B cell (primary cell): Measurements from ENCODE around the gene PCYOX1L. TPM values are rescaled to one million over a fixed set of nuclear protein-coding genes. Genes with fewer than 3 reads are reported as not detected.

Experiments used
- ATAC-seq: fragments of 200-7000 bp; cut with Tn5 transposase; one replicate; pipeline ENCODE4 v1.10.0; 2021; ENCODE audit warnings: low read depth, mild to moderate bottlenecking, moderate number of reproducible peaks, moderate library complexity
- CTCF ChIA-PET: fragments of 350-600 bp; sonication (Branson Sonifier 250); formaldehyde crosslinking; loops from one replicate; lab custom pipeline; 2021; ENCODE audit warnings: antibody characterized with exemption, inconsistent platforms; lab: Charles Lee
- POLR2A ChIA-PET: fragments of 350-600 bp; sonication (Branson Sonifier 250); formaldehyde crosslinking; loops from one replicate; lab custom pipeline; 2021; ENCODE audit warnings: antibody characterized with exemption; lab: Charles Lee
- DNase-seq: peaks from one replicate; pipeline ENCODE4 v3.0.0; 2013
- H2AFZ ChIP-seq: 2 replicates; pipeline ENCODE4 v1.6.1; 2012; ENCODE audit warnings: mild to moderate bottlenecking, low read depth, low read length; ENCODE audit not compliant: insufficient read depth, poor library complexity, severe bottlenecking
- H3K27ac ChIP-seq, 2 donors: 1 replicate in 1 of 2; 2 replicates in 1 of 2; pipeline ENCODE4 v1.5.1; 2012 to 2013; ENCODE audit warnings: low read length in 2 of 2, mild to moderate bottlenecking in 2 of 2, moderate library complexity in 1 of 2
- H3K27me3 ChIP-seq, 4 experiments: fragments of 200-600 bp in 1 of 4; sonication (generic) in 1 of 4; replicated peaks in 1 of 4; 1 replicate in 2 of 4; 2 replicates in 2 of 4; pipeline versions ENCODE4 v1.6.1 to v1.7.0; 2013 to 2016; ENCODE audit warnings: low read length in 3 of 4, mild to moderate bottlenecking in 2 of 4, mixed read lengths in 1 of 4, moderate library complexity in 1 of 4; ENCODE audit not compliant: insufficient read depth in 4 of 4, control insufficient read depth in 3 of 4; ENCODE audit errors: control extremely low read depth in 1 of 4
- H3K36me3 ChIP-seq, 2 experiments: replicated peaks in 1 of 2; 1 replicate in 1 of 2; 2 replicates in 1 of 2; pipeline versions ENCODE4 v1.6.1 to v1.7.1; 2013; ENCODE audit warnings: low read length in 1 of 2; ENCODE audit not compliant: insufficient read depth in 2 of 2, control insufficient read depth in 1 of 2; ENCODE audit errors: control extremely low read depth in 1 of 2, extremely low read depth in 1 of 2
- H3K4me1 ChIP-seq, 2 donors: fragments of 200-600 bp in 1 of 2; sonication (generic) in 1 of 2; 1 replicate in 1 of 2; 2 replicates in 1 of 2; pipeline versions ENCODE4 v1.5.1 to v1.6.1; 2013 to 2017; ENCODE audit warnings: low read length in 2 of 2; ENCODE audit not compliant: control insufficient read depth in 2 of 2, insufficient read depth in 2 of 2
- H3K4me2 ChIP-seq: replicated peaks from 2 replicates; pipeline ENCODE3; 2012; ENCODE audit warnings: mild to moderate bottlenecking, low read depth, low read length; ENCODE audit not compliant: poor library complexity, severe bottlenecking
- H3K4me3 ChIP-seq, 5 experiments: fragments of 200-600 bp in 1 of 5; sonication (generic) in 1 of 5; 1 replicate in 3 of 5; 2 replicates in 2 of 5; pipeline versions ENCODE4 v1.5.1 to v1.7.0; 2011 to 2016; ENCODE audit warnings: low read length in 4 of 5, mild to moderate bottlenecking in 4 of 5, low read depth in 2 of 5, control low read depth in 1 of 5, moderate library complexity in 1 of 5; ENCODE audit not compliant: insufficient read depth in 1 of 5; ENCODE audit errors: control extremely low read depth in 1 of 5, extremely low read depth in 1 of 5
- H3K79me2 ChIP-seq: fragments of 200-600 bp; sonication (generic); one replicate; pipeline ENCODE4 v1.6.0; 2016; ENCODE audit warnings: low read length; ENCODE audit not compliant: control insufficient read depth, insufficient read depth
- H3K9ac ChIP-seq: fragments of 200-600 bp; sonication (generic); 2 replicates; pipeline ENCODE4 v1.6.1; 2017; ENCODE audit warnings: mild to moderate bottlenecking, low read length, moderate library complexity
- H3K9me3 ChIP-seq, 3 donors: one replicate each; pipeline versions ENCODE4 v1.6.1 to v1.7.1; 2013; ENCODE audit warnings: low read length in 2 of 3; ENCODE audit not compliant: control insufficient read depth in 2 of 3, insufficient read depth in 1 of 3; ENCODE audit errors: control extremely low read depth in 1 of 3
- H4K20me1 ChIP-seq: 2 replicates; pipeline ENCODE4 v1.6.0; 2012; ENCODE audit warnings: mild to moderate bottlenecking, low read length; ENCODE audit not compliant: insufficient read depth, control insufficient read depth, poor library complexity, severe bottlenecking
- H3K27ac Mint-ChIP-seq: one replicate; pipeline ENCODE4 v1.8.0; 2021; ENCODE audit warnings: mixed read lengths
- H3K27me3 Mint-ChIP-seq: one replicate; pipeline ENCODE4 v1.8.0; 2021; ENCODE audit warnings: mixed read lengths
- H3K4me1 Mint-ChIP-seq: one replicate; pipeline ENCODE4 v1.8.0; 2021; ENCODE audit warnings: mixed read lengths
- H3K4me3 Mint-ChIP-seq: one replicate; pipeline ENCODE4 v1.8.0; 2021; ENCODE audit warnings: mixed read lengths
- H3K9me3 Mint-ChIP-seq: one replicate; pipeline ENCODE4 v1.8.0; 2022; ENCODE audit warnings: mixed read lengths; ENCODE audit not compliant: insufficient read depth
- CTCF ChIP-seq: fragments of 200-600 bp; IDR thresholded peaks from one replicate; pipeline ENCODE4 v1.8.0; 2022; ENCODE audit warnings: antibody characterized with exemption, mild to moderate bottlenecking
- EZH2 ChIP-seq: IDR thresholded peaks from 2 replicates; pipeline ENCODE4 v1.6.1; 2012; ENCODE audit warnings: borderline replicate concordance, low read depth, mild to moderate bottlenecking, moderate library complexity, low read length; ENCODE audit not compliant: insufficient read depth, poor library complexity, severe bottlenecking
- WGBS: methylation state at CpG from one replicate; pipeline ENCODE4 v1.1.5; 2013; ENCODE audit warnings: missing lambda C conversion rate; ENCODE audit not compliant: insufficient coverage; 5-methylcytosine and 5-hydroxymethylcytosine counted together
- intact Hi-C: fragments of 100-400 bp; cut with micrococcal nuclease; formaldehyde crosslinking; loops from one replicate; pipeline ENCODE4 v1.10.0; 2022
- polyA plus RNA-seq: library from polyadenylated mRNA; depleted of rRNA; stranded (reverse); fragments of >200 nt; gene quantifications from 2 replicates; pipeline ENCODE4 v1.2.3, GENCODE V29; 2012
- total RNA-seq, 2 donors: library from RNA; stranded (reverse); fragments of 120-200 nt in 1 of 2; gene quantifications; 1 replicate in 1 of 2; 2 replicates in 1 of 2; pipeline versions ENCODE4 v1.2.3 to v1.2.4, GENCODE V29; 2013 to 2022

Gene PCYOX1L
- total and polyA plus RNA-seq, 2 donors (not counting 1 experiment from before 2014, with no cell fraction given) = 11.7 to 19.4 TPM

- Mint-ChIP-seq H3K9me3 (no peaks in the 10 kb centered on the region), H3K27ac (no peak overlapping the region), H3K27me3 (peaks cover 9% of the 10 kb centered on the region), H3K4me1 (no peaks in the 10 kb centered on the region), H3K4me3 (no peak overlapping the region)
- ATAC-seq (no peak), DNase-seq (no peak)
- Histone ChIP-seq H3K4me3 (no peak overlapping the region), H3K27ac (no peak overlapping the region), H3K4me1 (no peaks in the 10 kb centered on the region), H3K27me3 (no peaks in the 10 kb centered on the region), H4K20me1 (no peaks in the 10 kb centered on the region), H3K9me3 (no peaks in the 10 kb centered on the region), H3K36me3 (no peaks in the 10 kb centered on the region), H2AFZ (no peak overlapping the region), H3K9ac (no peak overlapping the region), H3K79me2 (no peaks in the 10 kb centered on the region), H3K4me2 (no peak overlapping the region)
- CTCF ChIA-PET = interaction anchor here (1.1 kb wide), 1 partner anchor 61 kb away, joined by 6 read pairs; no protein-coding TSS in a partner anchor
- 47% methylated on average over 9 of the region's 10 CpGs for whole genome bisulfite sequencing
- POLR2A ChIA-PET = no interaction called here
- intact Hi-C loops = no loop called here
- TF ChIP-seq CTCF (no peak), EZH2 (no peak)
These were observed 46.7 kb upstream of the PCYOX1L start for GRCh38 chr5:149310947-149311658.

- no peaks in the 10 kb centered on the region for H3K9me3 Mint-ChIP-seq
- ATAC-seq (no peak), DNase-seq (no peak)
- no peaks in the 10 kb centered on the region for H3K79me2 ChIP-seq
- no peak overlapping the region for H3K27ac Mint-ChIP-seq
- H2AFZ ChIP-seq = no peak overlapping the region
- CTCF ChIA-PET = interaction anchor here (0.6 to 2.9 kb wide), 4 partner anchors 40 to 996 kb away, joined by 3 to 31 read pairs (median 3); no protein-coding TSS in a partner anchor
- no peaks in the 10 kb centered on the region for H3K9me3 ChIP-seq
- H3K4me1 Mint-ChIP-seq = no peaks in the 10 kb centered on the region
- no peaks in the 10 kb centered on the region for H4K20me1 ChIP-seq
- peaks cover 5% of the 10 kb centered on the region for H3K27me3 Mint-ChIP-seq
- no peak overlapping the region for H3K4me3 Mint-ChIP-seq
- H3K4me1 ChIP-seq = no peaks in the 10 kb centered on the region
- H3K36me3 ChIP-seq = no peaks in the 10 kb centered on the region
- H3K9ac ChIP-seq = no peak overlapping the region
- no peak overlapping the region for H3K4me2 ChIP-seq
- no peak overlapping the region for H3K4me3 ChIP-seq
- intact Hi-C loops = no loop called here
- TF ChIP-seq CTCF (no peak), EZH2 (no peak)
- H3K27me3 ChIP-seq = no peaks in the 10 kb centered on the region
- whole genome bisulfite sequencing = 85% methylated on average over 5 of the region's 6 CpGs
- no peak overlapping the region for H3K27ac ChIP-seq
- POLR2A ChIA-PET = no interaction called here
These were observed 44.5 kb upstream of the PCYOX1L start for GRCh38 chr5:149313151-149313841.
